Urothelium cell line (cell line): ENCODE measurements around the gene C15orf40.
"Not testable (repeated sequence)": the region's sequence is repeated elsewhere in the genome, so short reads cannot be mapped to it uniquely, and the experiment has no call there.

ENCODE experiments used
- DNase-seq: peaks from one replicate; pipeline ENCODE4 v3.0.0; 2011; ENCODE audit warnings: low spot score, mixed read lengths
- FAIRE-seq: peaks from 2 replicates; lab custom pipeline; 2011; peaks lifted over from hg19 to GRCh38; lab: Jason Lieb, UNC

Gene C15orf40

GRCh38 chr15:83011271-83012075, at the start of gene C15orf40:
C15orf40 (minus strand) TSS chr15:83011639; CDS start chr15:83011607, 32 bp downstream.
- FAIRE-seq (peak; percentile 9), DNase-seq (peak; percentile 97)

GRCh38 chr15:83057696-83058376, 46.4 kb upstream of the C15orf40 start:
- no peak for DNase-seq
- FAIRE-seq: no peak

- no peak for FAIRE-seq
- DNase-seq: no peak
Measured at GRCh38 chr15:83057002-83057401, 45.6 kb upstream of the C15orf40 start.

- DNase-seq (peak; percentile 29), FAIRE-seq (no peak)
Measured at GRCh38 chr15:83053151-83053550, 41.7 kb upstream of the C15orf40 start.

GRCh38 chr15:83046558-83047127, 35.2 kb upstream of the C15orf40 start:
- FAIRE-seq (no peak), DNase-seq (no peak)

- FAIRE-seq: no peak
Measured at GRCh38 chr15:83044156-83044555, 32.7 kb upstream of the C15orf40 start.

GRCh38 chr15:83039206-83039605, 27.8 kb upstream of the C15orf40 start:
- FAIRE-seq (no peak), DNase-seq (no peak)

More at GRCh38 chr15:83044156-83044555, 32.7 kb upstream of the C15orf40 start:
- DNase-seq: no peak

- FAIRE-seq (no peak), DNase-seq (no peak)
Measured at GRCh38 chr15:83036253-83036652, 24.8 kb upstream of the C15orf40 start.

GRCh38 chr15:83031234-83031633, 19.8 kb upstream of the C15orf40 start:
- not testable (repeated sequence) for DNase-seq, FAIRE-seq

GRCh38 chr15:83030021-83030420, 18.6 kb upstream of the C15orf40 start:
- peak; percentile 77 for DNase-seq
- FAIRE-seq: no peak

- no peak for FAIRE-seq
- no peak for DNase-seq
Measured at GRCh38 chr15:83018436-83018835, 7.0 kb upstream of the C15orf40 start.

GRCh38 chr15:83016906-83017305, 5.5 kb upstream of the C15orf40 start:
- no peak for DNase-seq
- no peak for FAIRE-seq

GRCh38 chr15:83015361-83015760, 3.9 kb upstream of the C15orf40 start:
- FAIRE-seq (no peak), DNase-seq (no peak)

- no peak for FAIRE-seq
- no peak for DNase-seq
Measured at GRCh38 chr15:83014205-83014653, 2.8 kb upstream of the C15orf40 start.

GRCh38 chr15:83012636-83013035, 1.2 kb upstream of the C15orf40 start:
- DNase-seq (no peak), FAIRE-seq (no peak)

- no peak for FAIRE-seq
- DNase-seq: peak; percentile 18
Measured at GRCh38 chr15:83012076-83012426, 612 bp upstream of the C15orf40 start.

- DNase-seq (peak; percentile 83), FAIRE-seq (no peak)
Measured at GRCh38 chr15:83010709-83011270, 649 bp downstream of the C15orf40 start.

- FAIRE-seq, DNase-seq: not testable (repeated sequence)
Measured at GRCh38 chr15:83000672-83001031, 10.8 kb downstream of the C15orf40 start.

- FAIRE-seq: no peak
Measured at GRCh38 chr15:82999905-83000671, 11.4 kb downstream of the C15orf40 start.

GRCh38 chr15:82999426-82999825, 12.0 kb downstream of the C15orf40 start:
- FAIRE-seq: no peak
- DNase-seq: no peak

More at GRCh38 chr15:82999905-83000671, 11.4 kb downstream of the C15orf40 start:
- DNase-seq: peak; percentile 33

- FAIRE-seq (no peak), DNase-seq (no peak)
Measured at GRCh38 chr15:82995938-82996337, 15.5 kb downstream of the C15orf40 start.
